Tibial artery (tissue), 4 donors: ENCODE data around the gene WNT3.

ENCODE experiments used
- DNase-seq, 2 donors: peaks; one replicate each; pipeline ENCODE4 v3.0.0-alpha.2; 2019
- H3K27ac ChIP-seq, 2 donors: fragments of 200-600 bp; sonication (generic) in 1 of 2; 1 replicate in 1 of 2; 2 replicates in 1 of 2; pipeline ENCODE4 v1.5.1; 2018 to 2019; ENCODE audit warnings: mild to moderate bottlenecking in 1 of 2
- H3K27me3 ChIP-seq, 2 donors: fragments of 200-600 bp; sonication (generic) in 1 of 2; one replicate each; pipeline versions ENCODE4 v1.5.1 to v1.6.0; 2016 to 2019
- H3K36me3 ChIP-seq, 3 donors: fragments of 200-600 bp; sonication (generic) in 2 of 3; one replicate each; pipeline ENCODE4 v1.5.1; 2016 to 2019; ENCODE audit warnings: mild to moderate bottlenecking in 2 of 3
- H3K4me1 ChIP-seq, 4 donors: fragments of 200-600 bp; sonication (generic) in 2 of 4; 1 replicate in 3 of 4; 2 replicates in 1 of 4; pipeline ENCODE4 v1.5.1; 2016 to 2019
- H3K4me3 ChIP-seq, 2 donors: fragments of 200-600 bp; sonication (generic) in 1 of 2; 1 replicate in 1 of 2; 2 replicates in 1 of 2; pipeline ENCODE4 v1.5.1; 2018 to 2019; ENCODE audit warnings: mild to moderate bottlenecking in 2 of 2
- H3K9me3 ChIP-seq, 3 donors: fragments of 200-600 bp; sonication (generic) in 1 of 3; one replicate each; pipeline ENCODE4 v1.5.1; 2016 to 2019
- CTCF ChIP-seq, 2 experiments: fragments of 200-600 bp in 1 of 2; fragments of 450-650 bp in 1 of 2; IDR thresholded peaks; one replicate each; pipeline ENCODE4 v1.5.1; 2017 to 2019; ENCODE audit warnings: antibody characterized with exemption in 2 of 2, mild to moderate bottlenecking in 1 of 2, moderate library complexity in 1 of 2
- intact Hi-C: fragments of 100-400 bp; cut with DNase I; formaldehyde crosslinking; loops from one replicate; pipeline ENCODE4 v1.15.0; 2023; ENCODE audit warnings: low total_unique reads

The WNT3 gene

GRCh38 chr17:46738544-46738943 is 79.9 kb downstream of the WNT3 start:
- Histone ChIP-seq H3K36me3 (peaks cover 0 to under 1% (median 0%) of the 10 kb centered on the region in 3 donors), H3K27me3 (no peaks in the 10 kb centered on the region), H3K4me3 (no peak overlapping the region), H3K9me3 (no peaks in the 10 kb centered on the region), H3K4me1 (no peaks in the 10 kb centered on the region), H3K27ac (no peak overlapping the region)
- DNase-seq, result no peak
- TF ChIP-seq CTCF (IDR thresholded peaks at IDR 0.05), result no peak
- intact Hi-C loops, result no loop called here

- H3K4me1 ChIP-seq, result no peaks in the 10 kb centered on the region
- no peak overlapping the region for H3K27ac ChIP-seq
- no peaks in the 10 kb centered on the region for H3K9me3 ChIP-seq
- DNase-seq, result no peak
- no peaks in the 10 kb centered on the region for H3K27me3 ChIP-seq
- H3K36me3 ChIP-seq, result peaks cover 3 to 10% (median 7%) of the 10 kb centered on the region in 3 donors
- intact Hi-C loops, result no loop called here
- TF ChIP-seq CTCF (IDR thresholded peaks at IDR 0.05), result no peak
- no peak overlapping the region for H3K4me3 ChIP-seq
Measured at GRCh38 chr17:46737326-46737725, 81.2 kb downstream of the WNT3 start.

GRCh38 chr17:46736100-46736499 is 82.4 kb downstream of the WNT3 start:
- Histone ChIP-seq H3K27ac (no peak overlapping the region), H3K27me3 (no peaks in the 10 kb centered on the region), H3K36me3 (peaks cover 3 to 13% (median 7%) of the 10 kb centered on the region in 3 donors), H3K9me3 (no peaks in the 10 kb centered on the region), H3K4me1 (no peaks in the 10 kb centered on the region), H3K4me3 (no peak overlapping the region)
- TF ChIP-seq CTCF (IDR thresholded peaks at IDR 0.05), result no peak
- DNase-seq, result no peak
- intact Hi-C loops, result no loop called here

GRCh38 chr17:46733837-46734475 is 84.5 kb downstream of the WNT3 start:
- no peak overlapping the region for H3K27ac ChIP-seq
- no peak for TF ChIP-seq CTCF (IDR thresholded peaks at IDR 0.05)
- H3K36me3 ChIP-seq, result peaks cover 3 to 19% (median 7%) of the 10 kb centered on the region in 3 donors
- DNase-seq, result no peak
- H3K9me3 ChIP-seq, result no peaks in the 10 kb centered on the region
- H3K4me3 ChIP-seq, result no peak overlapping the region
- intact Hi-C loops, result no loop called here
- H3K4me1 ChIP-seq, result no peaks in the 10 kb centered on the region
- no peaks in the 10 kb centered on the region for H3K27me3 ChIP-seq

GRCh38 chr17:46732754-46733398 is 85.6 kb downstream of the WNT3 start:
- intact Hi-C loops, result no loop called here
- no peak overlapping the region for H3K4me3 ChIP-seq

More at GRCh38 chr17:46732754-46733398, 85.6 kb downstream of the WNT3 start:
- Histone ChIP-seq H3K36me3 (peaks cover 3 to 23% (median 7%) of the 10 kb centered on the region in 3 donors), H3K27ac (no peak overlapping the region), H3K27me3 (no peaks in the 10 kb centered on the region), H3K9me3 (no peaks in the 10 kb centered on the region), H3K4me1 (no peaks in the 10 kb centered on the region)
- no peak for TF ChIP-seq CTCF (IDR thresholded peaks at IDR 0.05)
- DNase-seq, result no peak
